KMS-11 (cell line): ENCODE results near the gene PLCH1.
"Not testable (repeated sequence)": the region's sequence is repeated elsewhere in the genome, so short reads cannot be mapped to it uniquely, and the experiment has no call there.

ENCODE experiments used
- H2AFZ ChIP-seq: fragments of 200-600 bp; sonication (generic); 2 replicates; pipeline ENCODE4 v1.6.1; 2016; ENCODE audit warnings: antibody characterized with exemption, mixed run types, low read depth
- H3K27ac ChIP-seq: fragments of 200-600 bp; sonication (generic); 2 replicates; pipeline ENCODE4 v1.6.1; 2016; ENCODE audit warnings: mild to moderate bottlenecking, mixed run types
- H3K27me3 ChIP-seq: fragments of 200-600 bp; sonication (generic); 2 replicates; pipeline ENCODE4 v1.6.1; 2017; ENCODE audit warnings: mild to moderate bottlenecking, low read depth, mixed run types, moderate library complexity; ENCODE audit not compliant: insufficient read depth
- H3K36me3 ChIP-seq: fragments of 200-600 bp; sonication (generic); 2 replicates; pipeline ENCODE4 v1.6.1; 2017; ENCODE audit warnings: mild to moderate bottlenecking, mixed run types; ENCODE audit not compliant: insufficient read depth
- H3K4me1 ChIP-seq: fragments of 200-600 bp; sonication (generic); 2 replicates; pipeline ENCODE4 v1.6.1; 2016; ENCODE audit warnings: mild to moderate bottlenecking, low read depth, mixed run types; ENCODE audit not compliant: poor library complexity, severe bottlenecking
- H3K4me2 ChIP-seq: fragments of 200-600 bp; sonication (generic); 2 replicates; pipeline ENCODE4 v1.7.0; 2016; ENCODE audit warnings: mild to moderate bottlenecking, mixed run types
- H3K4me3 ChIP-seq: fragments of 200-600 bp; sonication (generic); IDR thresholded peaks from 2 replicates; pipeline ENCODE4 v1.6.1; 2017; ENCODE audit warnings: low read depth, low read length, mixed read lengths; ENCODE audit not compliant: insufficient read depth
- H3K79me2 ChIP-seq: fragments of 200-600 bp; sonication (generic); 2 replicates; pipeline ENCODE4 v1.6.1; 2016; ENCODE audit warnings: low read depth, mixed run types; ENCODE audit not compliant: insufficient read depth
- H3K9ac ChIP-seq: fragments of 200-600 bp; sonication (generic); 2 replicates; pipeline ENCODE4 v1.6.1; 2016; ENCODE audit warnings: mild to moderate bottlenecking, mixed run types
- H4K20me1 ChIP-seq: fragments of 200-600 bp; sonication (generic); 2 replicates; pipeline ENCODE4 v1.6.1; 2016; ENCODE audit warnings: mild to moderate bottlenecking, mixed run types; ENCODE audit not compliant: insufficient read depth
- CTCF ChIP-seq: fragments of 200-600 bp; sonication (generic); conservative IDR thresholded peaks from 2 replicates; pipeline ENCODE4 v1.6.1; 2017; ENCODE audit warnings: low read depth, mild to moderate bottlenecking, antibody characterized with exemption, low read length, moderate library complexity, mixed read lengths

Gene PLCH1

DNA sequence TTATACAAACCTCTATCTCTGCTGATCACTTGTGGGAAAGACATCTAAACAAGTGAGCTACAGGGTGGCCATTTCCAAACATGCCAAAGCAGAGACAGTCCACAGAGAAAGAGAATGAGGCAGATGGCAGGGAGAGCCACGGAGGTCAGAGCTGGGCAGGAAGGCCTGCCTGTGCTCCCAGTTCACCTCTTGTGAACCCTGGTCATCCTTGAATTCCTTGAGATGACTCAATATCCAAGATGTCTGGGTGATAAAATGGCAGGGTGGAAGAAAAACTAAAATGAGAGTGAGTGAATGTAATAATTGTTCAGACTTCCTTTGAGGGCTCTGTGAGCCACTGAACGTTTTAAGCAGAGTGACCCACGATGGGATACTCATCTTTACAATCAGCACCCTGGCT lies 104.8 kb downstream of the PLCH1 start:
- Histone ChIP-seq H4K20me1 (no peaks in the 10 kb centered on the region), H3K4me2 (no peak overlapping the region), H3K27ac (no peak overlapping the region), H2AFZ (no peak overlapping the region), H3K9ac (no peak overlapping the region), H3K4me3 (no peak overlapping the region), H3K36me3 (no peaks in the 10 kb centered on the region), H3K79me2 (no peaks in the 10 kb centered on the region), H3K27me3 (no peaks in the 10 kb centered on the region), H3K4me1 (no peaks in the 10 kb centered on the region)
- no peak for TF ChIP-seq CTCF

DNA sequence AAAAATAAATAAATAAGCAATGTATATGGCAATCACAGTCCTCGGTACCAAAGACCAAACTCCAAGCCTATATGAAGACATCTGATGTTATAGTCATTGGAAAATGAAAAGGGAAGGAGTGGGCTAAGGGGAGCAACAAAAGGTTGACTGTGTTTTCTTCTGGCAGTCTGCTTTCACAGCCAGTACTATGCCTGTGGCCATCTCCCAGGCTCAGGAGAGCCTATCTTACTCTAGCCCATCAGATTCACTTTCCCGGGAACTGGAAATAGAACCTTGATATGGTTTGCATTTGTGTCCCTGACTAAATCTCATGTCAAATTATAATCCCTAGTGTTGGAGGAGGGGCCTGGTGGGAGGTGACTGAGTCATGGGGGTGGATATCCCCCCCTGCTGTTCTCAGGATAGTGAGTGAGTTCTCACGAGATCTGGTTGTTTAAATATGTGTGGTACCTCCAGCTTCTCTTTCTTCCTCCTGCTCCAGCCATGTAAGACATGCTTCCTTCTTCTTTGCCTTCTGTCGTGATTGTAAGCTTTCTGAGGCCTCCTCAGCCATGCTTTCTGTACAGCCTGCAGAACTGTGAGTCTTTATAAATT lies 105.3 kb downstream of the PLCH1 start:
- no peak for TF ChIP-seq CTCF
- no peak overlapping the region for H3K4me2 ChIP-seq
- H3K4me1 ChIP-seq = no peaks in the 10 kb centered on the region
- H3K9ac ChIP-seq = no peak overlapping the region
- no peaks in the 10 kb centered on the region for H3K27me3 ChIP-seq
- no peak overlapping the region for H3K4me3 ChIP-seq
- H2AFZ ChIP-seq = no peak overlapping the region
- no peak overlapping the region for H3K27ac ChIP-seq
- no peaks in the 10 kb centered on the region for H4K20me1 ChIP-seq
- no peaks in the 10 kb centered on the region for H3K36me3 ChIP-seq
- no peaks in the 10 kb centered on the region for H3K79me2 ChIP-seq

- not testable (repeated sequence) for H3K79me2 ChIP-seq, H3K9ac ChIP-seq, H3K27me3 ChIP-seq, H2AFZ ChIP-seq, H3K4me2 ChIP-seq, H3K36me3 ChIP-seq, H3K27ac ChIP-seq, H3K4me3 ChIP-seq, H3K4me1 ChIP-seq, H4K20me1 ChIP-seq
Measured at GRCh38 chr3:155638461-155638860, 106.4 kb downstream of the PLCH1 start.

DNA sequence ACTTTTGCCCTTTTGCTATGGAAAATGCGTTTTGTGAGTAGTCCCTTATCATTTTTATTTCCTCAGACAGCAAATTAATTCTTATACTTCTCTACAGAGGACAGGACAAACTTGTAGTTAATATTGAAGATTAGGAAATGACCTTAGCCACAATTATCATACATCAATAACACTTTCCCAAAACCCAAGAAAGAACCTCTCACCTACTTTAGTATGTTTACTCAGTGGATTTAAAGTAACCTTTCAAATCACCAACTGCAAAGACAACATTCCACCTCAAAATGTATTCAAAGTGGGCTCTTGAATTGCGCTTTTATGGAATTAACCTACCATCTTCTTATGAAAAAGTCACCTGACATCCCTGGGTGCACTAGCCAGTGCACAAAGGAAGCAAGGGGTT lies 107.3 kb downstream of the PLCH1 start:
- Histone ChIP-seq H3K27me3 (no peaks in the 10 kb centered on the region), H3K4me2 (no peak overlapping the region), H4K20me1 (no peaks in the 10 kb centered on the region), H3K27ac (no peak overlapping the region), H3K9ac (no peak overlapping the region), H3K79me2 (no peaks in the 10 kb centered on the region), H3K4me1 (no peaks in the 10 kb centered on the region), H3K4me3 (no peak overlapping the region), H2AFZ (no peak overlapping the region), H3K36me3 (no peaks in the 10 kb centered on the region)
- no peak for TF ChIP-seq CTCF

- no peaks in the 10 kb centered on the region for H3K79me2 ChIP-seq
- H4K20me1 ChIP-seq = no peaks in the 10 kb centered on the region
- no peak overlapping the region for H2AFZ ChIP-seq
- TF ChIP-seq CTCF = no peak
- no peak overlapping the region for H3K9ac ChIP-seq
- H3K4me3 ChIP-seq = no peak overlapping the region
- no peaks in the 10 kb centered on the region for H3K27me3 ChIP-seq
- no peak overlapping the region for H3K27ac ChIP-seq
- no peaks in the 10 kb centered on the region for H3K36me3 ChIP-seq
- no peaks in the 10 kb centered on the region for H3K4me1 ChIP-seq
- H3K4me2 ChIP-seq = no peak overlapping the region
Measured at GRCh38 chr3:155635056-155635455, 109.8 kb downstream of the PLCH1 start.
